ENCODE measurements around the gene NPAS2. TPM values are rescaled to one million over a fixed set of nuclear protein-coding genes. Genes with fewer than 3 reads are reported as not detected.

Gene NPAS2
- total and polyA plus RNA-seq, 2 of the 8 experiments (the other 6 are each of a cell fraction or from before 2014, with no cell fraction given), result 1.8 to 1.9 TPM

DNA sequence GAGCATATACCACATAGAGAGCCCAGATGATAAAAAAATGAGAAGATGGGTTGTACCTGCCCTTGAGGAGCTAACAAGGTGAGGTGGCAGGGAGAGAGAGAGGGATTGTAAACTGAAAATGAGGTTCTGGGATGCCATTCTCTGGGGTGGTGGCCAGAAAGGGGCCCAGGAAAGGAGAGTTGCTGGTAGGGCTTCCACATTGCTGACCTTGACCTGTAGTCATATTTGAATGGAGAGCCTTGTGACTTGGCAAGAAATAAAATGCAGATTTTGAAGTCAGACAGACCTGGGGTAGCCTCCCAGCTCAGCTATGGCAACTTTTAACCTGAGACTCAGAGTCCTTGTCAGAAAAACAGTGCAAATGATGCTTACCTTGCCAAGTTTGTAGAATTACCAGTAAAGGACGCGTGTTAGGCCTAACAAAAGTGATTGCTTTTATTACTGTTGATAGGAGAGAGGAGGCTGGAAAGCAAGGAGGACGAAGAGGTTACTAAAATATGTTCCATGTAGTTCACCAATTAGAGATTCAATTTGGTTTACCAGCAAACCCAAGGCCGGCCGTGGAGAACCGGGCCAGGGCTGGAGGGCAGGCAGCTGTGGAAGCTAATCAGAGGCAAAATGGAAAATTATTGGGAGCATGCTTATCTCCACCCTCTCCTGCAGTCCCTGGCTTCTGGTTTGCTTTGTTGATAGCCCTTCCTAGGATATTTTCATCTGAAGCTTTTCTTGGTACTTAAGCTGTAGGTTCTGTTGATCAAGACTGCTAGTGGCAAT lies 3.9 kb downstream of the NPAS2 start:
- Histone ChIP-seq H3K36me3 (ENCODE audit: control insufficient read depth in 2 of 4, insufficient read depth in 4 of 4, low read length in 3 of 4) (no peaks in the 10 kb centered on the region), H4K8ac (ENCODE audit: extremely low read depth, insufficient read depth, low read length) (no peak overlapping the region), H3K18ac (ENCODE audit: extremely low read depth, low read length) (no peak overlapping the region), H2BK15ac (ENCODE audit: low read length) (no peak overlapping the region), H2AFZ (ENCODE audit: low read length) (no peak overlapping the region), H3K23ac (ENCODE audit: insufficient read length) (no peak overlapping the region), H2BK20ac (ENCODE audit: low read length) (no peak overlapping the region), H3K4me3 (ENCODE audit: extremely low read depth in 1 of 4, insufficient read depth in 2 of 4, low read depth in 3 of 4, low read length in 4 of 4) (no peak overlapping the region), H3K79me2 (ENCODE audit: control insufficient read depth in 1 of 2, insufficient read depth in 2 of 2, low read length in 2 of 2) (no peaks in the 10 kb centered on the region), H2BK12ac (ENCODE audit: low read depth, low read length) (no peak overlapping the region), H3K27ac (ENCODE audit: low read depth, low read length) (no peak overlapping the region), H3K79me1 (ENCODE audit: low read depth, low read length) (no peaks in the 10 kb centered on the region), H3K9me3 (ENCODE audit: insufficient read depth in 2 of 2, low read depth in 1 of 2, low read length in 1 of 2) (no peaks in the 10 kb centered on the region), H2BK5ac (ENCODE audit: low read depth, low read length) (no peak overlapping the region), H3K9ac (replicated peaks in 1 of 4; ENCODE audit: extremely low read depth in 1 of 4, low read depth in 3 of 4, low read length in 3 of 4) (no peak overlapping the region), H4K20me1 (replicated peaks in 1 of 2; ENCODE audit: control insufficient read depth in 1 of 2, insufficient read depth in 2 of 2, low read length in 2 of 2) (no peaks in the 10 kb centered on the region), H2BK120ac (replicated peaks; ENCODE audit: low read depth, low read length) (no peak overlapping the region), H3K4ac (replicated peaks; ENCODE audit: insufficient read length, low read depth, low read length) (no peak overlapping the region), H3K27me3 (replicated peaks in 1 of 4; ENCODE audit: control insufficient read depth in 3 of 4, extremely low read depth in 1 of 4, insufficient read depth in 3 of 4, low read length in 3 of 4) (peaks cover 17 to 39% (median 30%) of the 10 kb centered on the region in 4 experiments), H3K23me2 (ENCODE audit: low read depth, low read length) (peaks cover 13% of the 10 kb centered on the region; the same call in 1 of the 2 replicates), H4K91ac (replicated peaks; ENCODE audit: insufficient read length, low read length) (no peak overlapping the region), H2AK5ac (ENCODE audit: low read depth, low read length) (no peak overlapping the region), H3K14ac (ENCODE audit: insufficient read length) (no peak overlapping the region), H4K5ac (ENCODE audit: insufficient read length, low read depth, low read length) (no peak overlapping the region), H3K4me1 (replicated peaks in 1 of 4; ENCODE audit: control insufficient read depth in 3 of 4, insufficient read depth in 4 of 4, low read length in 3 of 4) (peaks cover 0 to 16% (median 6%) of the 10 kb centered on the region in 4 experiments; a peak in 5 of 7 replicates), H3K4me2 (ENCODE audit: insufficient read depth in 1 of 2, low read depth in 2 of 2, low read length in 2 of 2) (no peak overlapping the region), H3K56ac (replicated peaks; ENCODE audit: insufficient read length, low read depth, low read length) (no peak overlapping the region)
- 93% methylated on average over 6 of the region's 6 CpGs; no CpG with 5 or more reads in 1 of the 2 experiments for WGBS, 2 experiments (ENCODE audit: extremely low coverage in 1 of 2, insufficient coverage in 1 of 2, insufficient read length in 1 of 2, insufficient replicate concordance in 2 of 2, low coverage in 1 of 2, low lambda C conversion rate in 2 of 2, missing lambda C conversion rate in 1 of 2)
- FAIRE-seq, result no peak
- ChIA-PET CTCF (ENCODE audit: partially characterized antibody) (interaction anchor here (1.0 kb wide), 1 partner anchor 190 kb away, joined by 3 read pairs; no protein-coding TSS in a partner anchor), POLR2A (ENCODE audit: partially characterized antibody) (no interaction called here)
- DNase-seq (ENCODE audit: low read depth in 1 of 2, low spot score in 2 of 2), result no peak
- TF ChIP-seq HDAC6 (IDR thresholded peaks at IDR 0.05; ENCODE audit: low read depth, low read length) (no peak), KDM4A (IDR thresholded peaks at IDR 0.05; ENCODE audit: low read depth, low read length, severe bottlenecking) (no peak), GTF2F1 (IDR thresholded peaks at IDR 0.05; ENCODE audit: borderline replicate concordance, low read depth, low read length) (no peak)

Measured in H1 (cell line).